GM06990 (cell line): ENCODE measurements around the gene LHFPL2.

Source experiments
- DNase-seq: peaks from one replicate; pipeline ENCODE4 v3.0.0-alpha.2; 2011; ENCODE audit not compliant: insufficient read length; ENCODE audit errors: extremely low read depth
- H3K27me3 ChIP-seq: replicated peaks from 2 replicates; pipeline ENCODE4 v1.6.0; 2011; ENCODE audit warnings: low read length; ENCODE audit not compliant: control insufficient read depth, insufficient read depth
- H3K36me3 ChIP-seq: 2 replicates; pipeline ENCODE4 v1.5.1; 2011; ENCODE audit warnings: low read length; ENCODE audit not compliant: control insufficient read depth, insufficient read depth
- H3K4me3 ChIP-seq: replicated peaks from 2 replicates; pipeline ENCODE4 v1.5.1; 2011; ENCODE audit warnings: low read depth, mild to moderate bottlenecking, control low read depth, low read length
- TF ChIP-seq, protein P1 (sequence below): IDR thresholded peaks from 2 replicates; pipeline ENCODE4 v1.5.1; 2011; ENCODE audit warnings: low read length, control low read depth, mild to moderate bottlenecking, inconsistent platforms; ENCODE audit not compliant: insufficient read depth, poor library complexity, severe bottlenecking

LHFPL2 gene

DNA sequence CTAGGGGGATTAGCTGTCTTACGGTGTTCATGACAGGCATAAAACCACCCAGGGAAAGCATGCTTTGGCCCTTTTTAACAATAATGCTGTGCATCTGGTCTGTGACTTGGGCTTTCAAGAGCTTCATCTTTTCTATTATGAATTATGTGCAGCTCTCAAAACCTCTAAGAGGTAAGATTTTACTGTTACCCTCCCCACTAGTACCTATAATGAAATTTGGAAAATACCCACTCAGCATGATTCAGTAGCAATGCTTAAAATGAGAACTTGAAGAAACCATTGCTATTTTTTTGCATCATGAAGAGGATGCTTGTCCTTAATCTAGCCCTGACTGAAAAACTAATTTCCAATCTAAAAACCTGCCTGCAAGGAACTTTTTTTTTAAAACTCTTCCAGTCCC lies 5.8 kb upstream of the LHFPL2 start:
- no peak overlapping the region for H3K4me3 ChIP-seq
- H3K36me3 ChIP-seq: no peaks in the 10 kb centered on the region
- TF ChIP-seq, protein P1, sequence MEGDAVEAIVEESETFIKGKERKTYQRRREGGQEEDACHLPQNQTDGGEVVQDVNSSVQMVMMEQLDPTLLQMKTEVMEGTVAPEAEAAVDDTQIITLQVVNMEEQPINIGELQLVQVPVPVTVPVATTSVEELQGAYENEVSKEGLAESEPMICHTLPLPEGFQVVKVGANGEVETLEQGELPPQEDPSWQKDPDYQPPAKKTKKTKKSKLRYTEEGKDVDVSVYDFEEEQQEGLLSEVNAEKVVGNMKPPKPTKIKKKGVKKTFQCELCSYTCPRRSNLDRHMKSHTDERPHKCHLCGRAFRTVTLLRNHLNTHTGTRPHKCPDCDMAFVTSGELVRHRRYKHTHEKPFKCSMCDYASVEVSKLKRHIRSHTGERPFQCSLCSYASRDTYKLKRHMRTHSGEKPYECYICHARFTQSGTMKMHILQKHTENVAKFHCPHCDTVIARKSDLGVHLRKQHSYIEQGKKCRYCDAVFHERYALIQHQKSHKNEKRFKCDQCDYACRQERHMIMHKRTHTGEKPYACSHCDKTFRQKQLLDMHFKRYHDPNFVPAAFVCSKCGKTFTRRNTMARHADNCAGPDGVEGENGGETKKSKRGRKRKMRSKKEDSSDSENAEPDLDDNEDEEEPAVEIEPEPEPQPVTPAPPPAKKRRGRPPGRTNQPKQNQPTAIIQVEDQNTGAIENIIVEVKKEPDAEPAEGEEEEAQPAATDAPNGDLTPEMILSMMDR: no peak
- no peaks in the 10 kb centered on the region for H3K27me3 ChIP-seq
- DNase-seq: no peak

DNA sequence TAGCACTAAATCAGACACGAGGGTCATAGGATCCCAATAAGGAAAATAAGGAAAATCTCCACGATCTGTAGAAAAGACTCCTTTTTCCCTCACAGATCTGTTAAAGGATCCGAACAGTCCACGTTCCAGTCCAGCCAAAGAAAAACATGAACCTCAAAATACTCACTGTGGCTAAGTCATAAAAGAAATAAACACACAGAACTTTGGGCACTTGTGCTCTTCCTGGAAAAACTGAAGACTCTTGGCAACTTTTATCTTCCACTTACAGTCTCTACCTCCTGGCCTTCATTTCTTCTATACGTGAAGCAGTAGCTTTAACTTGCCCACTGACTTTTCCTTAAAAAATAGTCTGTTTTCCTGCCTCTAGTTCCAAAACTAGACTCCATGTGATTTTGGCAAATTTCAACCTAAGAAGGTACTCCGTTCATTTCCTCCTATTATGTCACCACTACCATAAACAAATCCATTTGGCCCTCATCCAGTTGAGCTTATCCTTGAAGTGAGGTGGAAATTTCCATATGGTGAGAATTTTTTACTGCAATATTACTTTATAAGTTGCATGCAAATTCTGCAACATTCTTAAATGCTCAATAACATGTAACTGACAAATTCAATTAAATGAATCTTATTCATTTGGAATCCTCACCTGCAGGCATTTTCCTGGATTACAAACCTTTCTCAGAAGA lies 5.3 kb upstream of the LHFPL2 start:
- Histone ChIP-seq H3K27me3 (no peaks in the 10 kb centered on the region), H3K4me3 (no peak overlapping the region), H3K36me3 (no peaks in the 10 kb centered on the region)
- TF ChIP-seq, protein P1: no peak
- no peak for DNase-seq

DNA sequence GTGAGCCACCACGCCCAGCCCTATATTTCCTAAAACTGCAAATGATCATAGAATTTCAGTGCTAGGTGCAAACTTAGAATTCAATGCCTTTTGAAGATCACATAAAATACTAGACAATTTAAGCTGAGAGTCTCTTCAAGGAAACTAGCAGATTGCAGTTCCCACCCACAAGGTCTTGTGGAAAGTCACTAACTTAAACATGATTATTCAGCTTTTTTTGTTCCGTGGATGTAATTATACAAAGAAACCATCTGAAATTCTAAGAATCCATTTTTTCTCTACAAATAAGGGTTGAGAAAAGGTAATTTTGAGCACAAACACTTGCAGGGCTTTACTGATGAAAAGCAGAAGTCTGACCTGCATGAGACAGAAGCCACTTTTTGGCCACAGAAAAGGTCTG lies 4.5 kb upstream of the LHFPL2 start:
- no peaks in the 10 kb centered on the region for H3K36me3 ChIP-seq
- no peak for DNase-seq
- no peaks in the 10 kb centered on the region for H3K27me3 ChIP-seq
- H3K4me3 ChIP-seq: no peak overlapping the region
- TF ChIP-seq, protein P1: no peak

DNA sequence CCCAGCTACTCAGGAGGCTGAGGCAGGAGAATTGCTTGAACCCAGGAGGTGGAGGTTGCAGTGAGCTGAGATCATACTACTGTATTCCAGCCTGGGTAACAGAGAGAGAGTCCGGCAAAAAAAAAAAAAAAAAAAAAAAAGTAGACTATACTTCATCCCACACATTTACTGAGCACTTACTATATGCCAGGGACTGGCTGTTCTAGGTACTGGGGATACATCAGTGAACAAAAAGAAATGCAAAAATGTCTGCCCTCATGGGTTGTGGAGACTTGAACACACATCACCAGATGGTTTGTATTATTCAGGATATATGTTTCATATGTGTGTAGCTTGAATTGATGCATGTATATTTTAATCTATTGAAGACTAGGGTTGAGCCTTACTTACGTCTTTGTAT lies 2.9 kb upstream of the LHFPL2 start:
- TF ChIP-seq, protein P1: no peak
- H3K4me3 ChIP-seq: no peak overlapping the region
- no peaks in the 10 kb centered on the region for H3K27me3 ChIP-seq
- H3K36me3 ChIP-seq: no peaks in the 10 kb centered on the region
- DNase-seq: no peak

DNA sequence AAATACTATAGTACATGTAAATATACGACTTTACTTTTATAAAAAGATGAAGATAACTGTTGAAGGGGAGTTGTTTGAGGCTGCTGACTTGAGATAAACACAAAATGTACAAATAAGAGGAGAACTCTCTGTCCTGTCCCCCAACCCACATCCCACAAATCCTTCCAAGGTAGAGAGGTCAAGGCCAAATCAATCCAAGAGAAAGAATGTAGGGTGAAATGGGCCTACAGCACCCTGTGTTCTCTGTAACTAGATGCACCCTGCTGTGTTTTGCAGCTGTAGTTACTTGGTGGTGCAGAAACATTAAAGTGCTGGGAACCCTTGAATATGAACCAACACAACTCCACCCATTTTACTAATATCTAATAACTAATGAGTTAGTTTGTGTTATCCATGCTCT lies 2.0 kb upstream of the LHFPL2 start:
- Histone ChIP-seq H3K4me3 (no peak overlapping the region), H3K27me3 (no peaks in the 10 kb centered on the region), H3K36me3 (no peaks in the 10 kb centered on the region)
- TF ChIP-seq, protein P1: no peak
- DNase-seq: no peak
